Transverse colon (tissue), 3 donors: ENCODE results near the gene PCSK5.

Experiments
- POLR2A ChIP-seq: fragments of 450-650 bp; IDR thresholded peaks from one replicate; pipeline ENCODE4 v1.6.1; 2016; ENCODE audit warnings: antibody characterized with exemption, mild to moderate bottlenecking, moderate library complexity
- POLR2AphosphoS5 ChIP-seq, 3 donors: sonication (generic); formaldehyde crosslinking; IDR thresholded peaks; one replicate each; pipeline ENCODE4 v1.6.1; 2016; ENCODE audit warnings: antibody characterized with exemption in 3 of 3

- TF ChIP-seq POLR2A (no peak), POLR2AphosphoS5 (IDR thresholded peaks at IDR 0.05) (no peak)
Observed at GRCh38 chr9:75996726-75997125, 106.3 kb downstream of the PCSK5 start.
